AG04450 (cell line): ENCODE data around the gene MLLT10. TPM values are rescaled to one million over a fixed set of nuclear protein-coding genes. Genes with fewer than 3 reads are reported as not detected.

Source experiments
- CTCF ChIA-PET: fragments of 300-600, 350-600 bp; formaldehyde crosslinking; extraction: SDS; loops from one replicate; lab custom pipeline; 2022; ENCODE audit warnings: antibody characterized with exemption, inconsistent platforms; lab: Charles Lee
- POLR2A ChIA-PET: fragments of 350-600 bp; formaldehyde crosslinking; extraction: SDS; loops from one replicate; lab custom pipeline; 2021; ENCODE audit warnings: antibody characterized with exemption, inconsistent platforms; lab: Yijun Ruan, JAX
- DNase-seq: peaks from one replicate; pipeline ENCODE4 v3.0.0-alpha.2; 2011; ENCODE audit warnings: low read depth, low spot score
- H3K27ac ChIP-seq: one replicate; pipeline ENCODE4 v1.5.1; 2012; ENCODE audit warnings: low read depth, low read length, control low read depth
- H3K27me3 ChIP-seq: one replicate; pipeline ENCODE4 v1.6.0; 2012; ENCODE audit warnings: low read length; ENCODE audit not compliant: control insufficient read depth, insufficient read depth
- H3K4me3 ChIP-seq: 2 replicates; pipeline ENCODE4 v1.5.1; 2011; ENCODE audit warnings: mild to moderate bottlenecking, low read depth, low read length, control low read depth
- H3K9me3 ChIP-seq: 2 replicates; pipeline ENCODE4 v1.5.1; 2012; ENCODE audit warnings: low read length; ENCODE audit not compliant: control insufficient read depth, insufficient read depth
- CTCF ChIP-seq: IDR thresholded peaks from 2 replicates; pipeline ENCODE4 v1.5.1; 2011; ENCODE audit warnings: low read depth, low read length, control low read depth, inconsistent platforms
- polyA plus RNA-seq: library from polyadenylated mRNA; depleted of rRNA; stranded (reverse); fragments of >200 nt; gene quantifications from 2 replicates; pipeline ENCODE4 v1.2.3, GENCODE V29; 2011

The MLLT10 gene
- polyA plus RNA-seq, 1 experiment: 41.0 TPM

- H3K4me3 ChIP-seq: no peak overlapping the region
- ChIA-PET POLR2A (no interaction called here), CTCF (interaction anchor here (0.6 to 5.2 kb wide), 5 partner anchors 10 to 463 kb away, joined by 3 to 55 read pairs (median 5); no protein-coding TSS in a partner anchor)
- DNase-seq: no peak
- H3K27ac ChIP-seq: no peak overlapping the region
- no peak for TF ChIP-seq CTCF
- no peaks in the 10 kb centered on the region for H3K9me3 ChIP-seq
- no peaks in the 10 kb centered on the region for H3K27me3 ChIP-seq
Observed at GRCh38 chr10:21733710-21734109, 199.7 kb downstream of the MLLT10 start.

GRCh38 chr10:21737106-21737505, 203.1 kb downstream of the MLLT10 start:
- Histone ChIP-seq H3K9me3 (no peaks in the 10 kb centered on the region), H3K27ac (no peak overlapping the region), H3K27me3 (no peaks in the 10 kb centered on the region), H3K4me3 (no peak overlapping the region)
- no peak for TF ChIP-seq CTCF
- CTCF ChIA-PET: no interaction called here
- no peak for DNase-seq
- POLR2A ChIA-PET: no interaction called here

GRCh38 chr10:21740989-21741388, 207.0 kb downstream of the MLLT10 start:
- TF ChIP-seq CTCF: no peak
- H3K27me3 ChIP-seq: no peaks in the 10 kb centered on the region
- ChIA-PET POLR2A (no interaction called here), CTCF (interaction anchor here (0.7 kb wide), 1 partner anchor 481 kb away, joined by 3 read pairs; no protein-coding TSS in a partner anchor)
- no peak overlapping the region for H3K4me3 ChIP-seq
- H3K9me3 ChIP-seq: no peaks in the 10 kb centered on the region
- DNase-seq: no peak
- no peak overlapping the region for H3K27ac ChIP-seq

GRCh38 chr10:21742740-21743412, 208.8 kb downstream of the MLLT10 start:
- DNase-seq: no peak
- no peak overlapping the region for H3K27ac ChIP-seq
- CTCF ChIA-PET: no interaction called here
- H3K27me3 ChIP-seq: no peaks in the 10 kb centered on the region
- TF ChIP-seq CTCF: no peak
- POLR2A ChIA-PET: no interaction called here
- H3K4me3 ChIP-seq: no peak overlapping the region
- H3K9me3 ChIP-seq: no peaks in the 10 kb centered on the region

- CTCF ChIA-PET: no interaction called here
- H3K4me3 ChIP-seq: no peak overlapping the region
- DNase-seq: no peak
- H3K27ac ChIP-seq: no peak overlapping the region
- no peak for TF ChIP-seq CTCF
- POLR2A ChIA-PET: interaction anchor here (0.6 kb wide), 1 partner anchor 175 kb away, joined by 5 read pairs; no protein-coding TSS in a partner anchor
- no peaks in the 10 kb centered on the region for H3K27me3 ChIP-seq
- no peaks in the 10 kb centered on the region for H3K9me3 ChIP-seq
Observed at GRCh38 chr10:21744223-21744622, 210.2 kb downstream of the MLLT10 start.
